NCI-H748 (cell line): ENCODE measurements around the gene CATSPERZ.
A peak's percentile ranks its signal among the peaks of the same experiment; 100 is the strongest.
"Not testable (repeated sequence)": the region's sequence is repeated elsewhere in the genome, so short reads cannot be mapped to it uniquely, and the experiment has no call there.

Experiments used
- DNase-seq: peaks from one replicate; lab custom pipeline; 2025; ENCODE audit not compliant: unreplicated experiment; lab: John Stamatoyannopoulos, UW

The CATSPERZ gene

GRCh38 chr11:64316672-64317324, 16.6 kb downstream of the CATSPERZ start:
- peak; percentile 50 for DNase-seq

- peak; percentile 99 for DNase-seq
These were observed 17.3 kb downstream of the CATSPERZ start, which contains the start of gene TRMT112 for GRCh38 chr11:64317325-64317960. Gene TRMT112 (minus strand): TSS chr11:64317559. CDS start chr11:64317526, 33 bp downstream.

- DNase-seq = peak; percentile 96
These were observed 18.0 kb downstream of the CATSPERZ start, which contains the start of gene PRDX5 for GRCh38 chr11:64317961-64318765. Gene PRDX5 (plus strand): TSS chr11:64318121. CDS start chr11:64318216, 95 bp downstream.

GRCh38 chr11:64318766-64319761, 18.9 kb downstream of the CATSPERZ start:
- peak; percentile 23 for DNase-seq

- DNase-seq = no peak
These were observed 20.4 kb downstream of the CATSPERZ start for GRCh38 chr11:64320556-64320955.

GRCh38 chr11:64321026-64321425, 20.9 kb downstream of the CATSPERZ start:
- no peak for DNase-seq

- DNase-seq = no peak
These were observed 21.4 kb downstream of the CATSPERZ start for GRCh38 chr11:64321533-64321932.

GRCh38 chr11:64322925-64323260, 22.7 kb downstream of the CATSPERZ start:
- no peak for DNase-seq

- no peak for DNase-seq
These were observed 23.2 kb downstream of the CATSPERZ start for GRCh38 chr11:64323373-64323772.

GRCh38 chr11:64323984-64324383, 23.8 kb downstream of the CATSPERZ start:
- DNase-seq = not testable (repeated sequence)

- no peak for DNase-seq
These were observed 24.7 kb downstream of the CATSPERZ start for GRCh38 chr11:64324692-64325469.

- DNase-seq = no peak
These were observed 27.2 kb downstream of the CATSPERZ start for GRCh38 chr11:64327375-64327774.

GRCh38 chr11:64327993-64328392, 27.8 kb downstream of the CATSPERZ start:
- DNase-seq = no peak

- DNase-seq = no peak
These were observed 30.7 kb downstream of the CATSPERZ start for GRCh38 chr11:64330888-64331287.

GRCh38 chr11:64331569-64332371, 31.6 kb downstream of the CATSPERZ start:
- DNase-seq = peak; percentile 11

GRCh38 chr11:64333556-64333955, 33.4 kb downstream of the CATSPERZ start:
- no peak for DNase-seq

- no peak for DNase-seq
These were observed 34.9 kb downstream of the CATSPERZ start for GRCh38 chr11:64334764-64335735.
